Stimulated activated CD8-positive, alpha-beta memory T cell treated with anti-CD3 and anti-CD28 coated beads, Interleukin-15, amount 100 ng/mL, for 4 hours (primary cell): Measurements from ENCODE around the gene ECSCR.
"Not testable (repeated sequence)": the region's sequence is repeated elsewhere in the genome, so short reads cannot be mapped to it uniquely, and the experiment has no call there.

Experiments used
- DNase-seq, 2 donors: peaks; one replicate each; pipeline ENCODE4 v3.0.0-alpha.2; 2020; ENCODE audit warnings: low read depth in 2 of 2

Gene ECSCR

DNA sequence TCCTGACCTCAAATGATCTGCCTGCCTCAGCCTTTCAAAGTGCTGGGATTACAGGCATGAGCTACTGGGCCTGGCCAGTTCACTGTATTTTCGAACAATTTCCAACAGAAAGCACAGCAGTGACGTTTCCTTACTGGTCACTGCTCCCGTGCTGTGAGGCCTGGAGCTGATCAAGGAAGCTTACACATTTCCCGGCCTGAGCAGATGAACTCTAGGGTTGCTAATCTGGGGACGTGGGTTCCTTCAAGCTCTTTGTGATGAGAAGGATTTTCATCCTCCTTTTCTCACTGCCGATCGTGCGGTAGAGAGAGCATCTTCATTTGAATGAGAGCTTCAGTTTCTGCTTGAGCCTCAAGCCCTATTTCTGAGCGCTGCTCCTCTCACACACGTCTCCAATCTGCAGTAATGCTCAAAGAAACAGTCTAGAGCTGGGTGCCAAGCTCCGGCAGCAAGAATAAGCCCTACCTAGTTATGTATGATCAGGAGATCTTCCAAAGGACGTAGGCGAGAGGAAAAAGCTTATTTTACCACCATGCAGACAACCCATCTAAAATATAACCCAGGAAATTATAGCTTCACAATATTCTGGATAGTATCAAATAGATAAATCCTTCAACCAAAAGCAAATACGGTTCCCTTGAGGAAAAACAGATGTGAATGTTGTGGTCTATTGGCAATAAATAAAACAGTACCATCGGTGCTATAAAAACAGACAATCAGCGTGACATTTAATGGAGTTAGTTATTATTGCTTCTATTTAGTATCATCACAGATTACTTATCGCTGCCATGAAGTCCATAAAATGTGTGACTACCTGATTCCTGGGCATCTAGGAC is 51.3 kb downstream of the ECSCR start:
- DNase-seq: no peak

DNA sequence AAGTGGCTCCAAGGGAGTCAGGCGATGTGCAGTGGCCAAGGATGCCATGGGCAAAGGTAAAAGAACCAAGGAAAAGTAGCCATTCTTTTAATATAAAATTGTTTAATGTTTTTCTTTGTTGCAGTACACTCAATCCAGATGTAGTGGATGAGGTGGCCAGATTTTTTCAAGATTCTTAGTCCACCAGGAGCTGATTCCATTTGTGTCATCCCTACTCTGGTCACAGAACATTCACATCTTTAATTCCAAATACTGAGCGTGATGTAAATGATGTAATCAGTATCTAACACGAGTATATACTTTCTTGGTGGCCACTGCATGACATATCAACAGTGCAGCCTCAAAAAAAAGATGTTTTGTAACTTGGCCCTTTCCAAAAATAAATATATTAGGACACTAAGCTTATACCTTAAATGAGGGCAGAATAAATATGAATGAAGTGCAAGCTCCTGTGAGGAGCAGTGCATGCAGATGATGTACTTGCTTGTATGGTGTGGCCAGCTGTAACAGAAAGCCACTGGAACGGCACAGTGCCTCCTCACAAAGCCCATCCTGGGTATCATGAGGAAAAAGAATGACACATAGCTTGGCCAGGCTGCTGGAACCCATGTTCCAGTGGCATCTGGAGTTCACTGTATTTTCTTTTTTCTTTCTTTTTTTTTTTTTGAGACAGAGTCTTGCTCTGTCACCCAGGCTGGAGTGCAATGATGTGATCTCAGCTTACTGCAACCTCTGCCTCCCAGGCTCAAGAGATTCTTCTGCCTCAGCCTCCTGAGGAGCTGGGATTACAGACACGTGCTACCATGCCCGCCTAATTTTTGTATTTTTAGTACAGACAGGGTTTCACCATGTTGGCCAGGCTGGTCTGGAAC is 52.2 kb downstream of the ECSCR start:
- no peak for DNase-seq

DNA sequence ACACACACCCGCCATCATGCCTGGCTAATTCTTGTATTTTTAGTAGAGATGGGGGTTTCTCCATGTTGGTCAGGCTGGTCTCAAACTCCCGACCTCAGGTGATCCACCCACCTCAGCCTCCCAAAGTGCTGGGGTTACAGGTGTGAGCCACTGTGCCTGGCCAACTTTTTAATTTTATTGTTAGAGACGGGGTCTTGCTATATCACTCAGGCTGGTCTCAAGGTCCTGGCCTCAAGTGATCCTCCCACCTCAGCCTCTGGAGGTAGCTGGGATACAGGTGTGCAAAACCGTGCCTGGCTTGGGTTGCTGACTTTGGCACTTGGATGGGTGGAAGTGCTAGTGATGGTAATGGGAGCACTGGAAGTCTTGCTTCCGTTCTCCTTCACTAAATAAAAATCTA is 53.4 kb downstream of the ECSCR start:
- DNase-seq: not testable (repeated sequence)

DNA sequence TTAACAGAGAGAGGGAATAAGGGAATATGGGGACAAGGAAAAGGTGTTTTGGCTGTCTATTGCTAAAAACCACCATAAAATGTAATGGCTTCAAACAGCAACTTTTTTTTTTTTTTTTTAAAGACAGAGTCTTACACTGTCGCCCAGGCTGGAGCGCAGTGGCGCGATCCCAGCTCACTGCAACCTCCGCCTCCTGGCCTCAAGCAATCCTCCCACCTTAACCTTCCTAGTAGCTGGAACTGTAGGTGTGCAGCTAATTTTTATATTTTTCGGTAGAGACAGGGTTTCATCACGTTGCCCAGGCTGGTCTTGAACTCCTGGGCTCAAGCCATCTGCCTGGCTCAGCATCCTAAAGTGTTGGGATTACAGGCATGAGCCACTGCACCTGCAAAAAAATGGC is 54.4 kb downstream of the ECSCR start:
- no peak for DNase-seq

DNA sequence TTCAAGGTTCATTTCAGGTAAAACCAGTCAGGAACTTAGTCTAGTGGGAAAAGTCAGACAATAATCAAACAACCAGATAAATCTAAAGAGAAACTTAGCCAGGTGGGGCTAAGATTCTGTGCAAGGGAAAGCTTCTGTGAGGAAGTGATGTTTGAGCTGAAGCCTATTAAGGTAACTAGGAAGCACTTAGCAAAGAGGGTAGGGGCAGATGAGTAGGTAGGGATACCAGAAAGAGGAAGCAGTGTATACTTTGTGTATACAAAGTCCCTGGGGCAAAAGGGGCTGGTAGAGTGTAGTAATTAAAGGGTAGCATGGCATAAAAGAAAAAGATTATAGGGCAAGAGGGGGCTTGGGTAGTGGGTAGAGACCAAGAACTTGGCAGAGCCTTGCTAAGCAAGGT is 55.0 kb downstream of the ECSCR start:
- DNase-seq: no peak

DNA sequence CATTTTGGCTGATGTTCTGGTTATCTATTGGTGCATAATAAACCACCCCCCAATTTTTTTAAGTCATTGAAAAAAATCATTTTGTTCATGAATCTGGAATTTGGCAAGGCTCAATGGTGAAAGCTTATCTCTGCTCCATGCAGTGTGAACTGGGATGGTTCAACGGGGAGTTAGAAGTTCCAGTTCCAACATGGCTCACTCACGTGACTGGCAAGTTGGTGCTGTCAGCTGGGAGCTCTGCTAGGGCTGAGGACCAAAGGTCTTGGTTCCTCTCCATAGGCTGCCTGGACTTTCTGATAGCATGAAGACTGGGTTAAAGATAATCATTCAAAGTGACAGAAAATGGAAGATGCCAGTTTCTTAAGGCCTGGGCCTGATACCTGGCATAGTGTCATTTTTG is 55.6 kb downstream of the ECSCR start:
- DNase-seq: no peak

DNA sequence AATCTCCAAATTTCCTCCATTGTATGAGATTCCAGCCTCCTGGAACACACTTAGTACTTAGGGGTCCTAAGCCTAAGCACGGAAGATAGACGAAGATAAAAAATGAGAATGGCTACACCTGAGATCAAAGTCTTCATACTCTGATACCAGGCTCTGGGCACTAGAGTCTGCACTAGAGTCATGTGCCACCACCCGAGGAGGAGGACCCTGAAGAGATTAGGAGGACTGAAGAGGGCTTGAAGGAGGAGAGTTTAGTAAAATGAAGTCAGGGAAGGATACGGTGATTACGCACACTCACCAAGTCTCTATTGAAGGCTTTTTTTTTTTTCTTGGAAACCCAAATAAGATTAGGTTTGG is 58.1 kb downstream of the ECSCR start:
- no peak for DNase-seq

DNA sequence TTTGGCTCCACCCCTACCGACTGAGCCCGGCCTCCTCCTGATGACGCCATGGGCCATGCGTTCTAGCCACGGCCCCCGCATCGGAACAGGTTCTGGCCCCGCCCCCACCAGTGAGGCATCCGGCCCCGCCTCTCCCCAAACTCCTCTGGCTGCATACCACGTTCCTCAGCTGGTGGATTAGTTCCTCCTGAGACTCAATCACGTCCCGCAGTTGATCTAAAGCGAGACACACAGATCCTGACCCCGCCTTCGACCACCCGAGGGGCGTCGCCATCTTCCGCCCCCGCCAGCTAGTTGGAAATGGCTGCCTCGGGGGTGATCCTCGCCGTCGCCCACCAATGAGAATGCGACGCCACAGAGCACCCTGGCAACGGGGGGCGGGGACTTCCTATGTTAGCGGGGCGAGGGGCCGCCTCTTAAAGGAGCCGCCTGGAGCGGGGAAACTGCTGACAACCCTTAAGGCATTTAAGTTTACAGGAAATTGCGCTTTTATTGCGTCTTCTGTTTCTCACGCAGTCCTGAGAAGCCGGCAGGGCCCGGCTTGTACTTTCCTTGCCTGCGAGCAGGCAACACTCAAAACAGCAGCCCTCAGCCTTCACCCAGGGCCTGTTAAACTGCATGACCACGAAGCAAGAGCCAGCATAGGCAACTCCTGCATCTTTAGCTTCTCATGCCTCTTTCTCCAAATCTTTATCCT is 58.6 kb downstream of the ECSCR start, which contains the start of gene SPATA24:
SPATA24 (minus strand) TSS at position 303 of the 697 bp plus-strand sequence; CDS start at position 274, 29 bp downstream.
- DNase-seq: peak; percentile 96

DNA sequence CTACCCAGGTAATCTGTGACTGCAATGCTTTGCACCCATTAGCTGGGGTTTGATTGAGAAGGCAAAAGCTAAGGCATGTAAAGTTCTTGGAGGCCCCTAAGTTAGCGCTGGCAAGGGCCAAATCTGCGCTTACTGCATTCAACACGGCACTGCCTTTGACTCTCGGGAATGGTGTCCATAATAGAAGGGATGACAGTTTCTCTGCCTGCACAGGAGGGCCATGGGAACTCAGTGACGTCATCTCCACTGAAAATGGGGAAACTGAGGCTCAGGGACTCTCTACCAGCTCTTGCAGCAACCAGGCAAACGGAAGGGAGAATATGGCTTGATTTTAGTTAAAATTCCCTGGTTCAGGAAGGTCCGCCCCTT is 59.1 kb downstream of the ECSCR start:
- DNase-seq: no peak

DNA sequence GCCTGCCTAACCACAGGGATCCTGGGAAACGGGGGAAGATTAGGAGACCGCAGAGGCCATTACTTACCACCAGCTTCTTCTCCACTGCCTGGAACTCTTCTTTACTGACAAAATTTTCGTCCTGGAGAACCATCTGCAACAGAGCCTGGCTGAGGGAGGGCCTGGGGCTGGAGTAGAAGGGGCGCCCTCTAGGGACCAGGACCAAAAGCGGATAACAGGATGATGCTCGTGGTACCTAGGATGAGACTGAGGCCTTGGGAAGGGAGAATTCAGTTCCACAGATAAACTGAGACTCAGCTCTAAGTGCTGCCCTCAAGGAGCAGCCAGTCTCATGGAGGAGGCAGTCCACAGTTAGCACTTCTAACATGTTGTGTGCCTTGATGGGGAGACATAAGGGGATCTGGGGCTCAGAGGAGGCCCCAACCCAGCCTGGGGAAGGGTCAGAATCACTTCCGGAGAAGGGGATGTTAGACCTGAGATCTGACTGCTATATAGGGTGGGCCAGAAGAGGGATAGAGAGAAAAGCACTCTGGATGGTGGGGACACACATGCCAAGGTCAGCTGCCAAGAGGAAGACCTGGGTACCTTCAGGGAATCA is 59.9 kb downstream of the ECSCR start:
- DNase-seq: no peak

DNA sequence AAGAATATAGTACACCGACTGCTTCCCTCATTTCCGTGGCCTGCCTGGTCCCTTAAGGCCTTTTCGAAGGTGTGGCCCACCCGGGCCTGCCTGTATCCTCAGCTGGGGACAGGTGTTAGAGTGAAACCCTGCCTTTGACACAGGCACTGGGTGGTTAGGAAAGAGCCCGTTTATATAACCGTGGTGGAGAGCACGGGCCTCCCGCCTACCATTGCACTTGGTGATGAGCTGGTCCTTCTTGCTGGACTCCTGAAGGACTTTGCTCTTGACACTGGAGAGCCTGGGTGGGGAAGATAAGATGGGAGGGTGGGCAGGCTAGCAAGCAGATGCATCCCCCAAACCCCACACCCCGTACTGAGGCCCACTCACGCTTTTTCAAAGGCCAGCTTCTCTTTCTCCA is 61.0 kb downstream of the ECSCR start:
- no peak for DNase-seq

DNA sequence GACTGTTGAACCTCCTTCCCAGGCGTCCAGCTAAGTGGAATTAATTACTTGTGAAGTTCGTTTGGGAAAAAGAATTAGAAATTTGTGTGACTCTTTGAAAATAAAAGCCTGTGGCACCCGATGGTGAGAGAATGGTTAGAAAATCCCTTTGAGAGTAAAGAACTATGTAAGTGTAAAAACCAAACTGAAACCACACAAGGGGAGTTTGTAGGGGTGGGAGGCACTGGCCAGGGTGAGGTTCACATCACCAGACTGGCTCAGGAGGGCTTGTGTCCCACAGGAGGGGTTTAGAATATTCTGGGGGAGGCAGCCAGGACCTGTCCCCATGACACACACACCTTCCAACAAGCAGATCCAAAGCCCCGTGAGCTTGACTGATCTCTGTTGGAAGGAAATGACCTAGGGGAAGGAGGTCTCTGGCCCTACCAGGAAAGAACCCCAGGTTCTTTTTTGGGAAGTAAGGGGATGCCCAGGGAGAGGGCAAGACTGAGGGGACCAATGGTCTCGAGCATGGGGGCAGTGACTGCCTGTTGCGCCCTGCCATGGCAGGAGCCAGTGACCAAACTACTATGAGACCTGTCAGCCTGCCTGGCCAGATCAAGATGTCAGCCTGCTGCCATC is 62.9 kb downstream of the ECSCR start:
- no peak for DNase-seq
